ENCODE data around the gene COG6.
A peak's percentile ranks its signal among the peaks of the same experiment; 100 is the strongest.

COG6 gene

GRCh38 chr13:39665763-39666162 is 10.3 kb downstream of the COG6 start:
- in situ Hi-C loops (cut with HindIII; ENCODE audit: low pct_ligation_motif_present, low sequenced_read_pairs), result no loop called here
- TF ChIP-seq CTCF (IDR thresholded peaks at IDR 0.05; ENCODE audit: low read depth, low read length, missing control alignments), result no peak
- Histone ChIP-seq H3K36me3 (replicated peaks) (peaks cover 10% of the 10 kb centered on the region), H3K27ac (no peak overlapping the region), H3K27me3 (replicated peaks) (no peaks in the 10 kb centered on the region), H3K4me3 (ENCODE audit: low read depth, low read length) (no peak overlapping the region)
- DNase-seq, result no peak

DNA sequence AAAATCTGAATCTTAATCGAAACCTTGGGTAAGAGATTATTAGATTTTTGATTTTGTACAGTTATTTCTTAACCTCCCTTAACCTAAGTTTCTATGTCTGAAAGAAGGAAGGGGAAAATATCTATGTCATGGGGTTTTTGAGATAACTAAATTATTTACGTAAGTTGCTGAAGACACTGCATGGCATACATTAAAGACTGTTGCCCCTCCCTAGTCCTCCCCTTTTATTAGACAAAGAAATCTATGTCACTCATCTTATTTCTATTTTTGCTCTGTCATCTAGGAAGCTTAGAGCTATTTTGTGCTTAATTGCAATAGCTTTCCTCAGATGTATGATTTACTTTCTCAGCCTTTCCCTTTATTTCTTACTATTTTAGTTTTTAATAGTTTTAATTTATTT is 15.0 kb downstream of the COG6 start:
- in situ Hi-C loops (cut with HindIII; ENCODE audit: low pct_ligation_motif_present, low sequenced_read_pairs), result no loop called here
- Histone ChIP-seq H3K27ac (no peak overlapping the region), H3K27me3 (replicated peaks) (no peaks in the 10 kb centered on the region), H3K36me3 (replicated peaks) (peaks cover 7% of the 10 kb centered on the region), H3K4me3 (ENCODE audit: low read depth, low read length) (no peak overlapping the region)
- no peak for TF ChIP-seq CTCF (IDR thresholded peaks at IDR 0.05; ENCODE audit: low read depth, low read length, missing control alignments)
- no peak for DNase-seq

DNA sequence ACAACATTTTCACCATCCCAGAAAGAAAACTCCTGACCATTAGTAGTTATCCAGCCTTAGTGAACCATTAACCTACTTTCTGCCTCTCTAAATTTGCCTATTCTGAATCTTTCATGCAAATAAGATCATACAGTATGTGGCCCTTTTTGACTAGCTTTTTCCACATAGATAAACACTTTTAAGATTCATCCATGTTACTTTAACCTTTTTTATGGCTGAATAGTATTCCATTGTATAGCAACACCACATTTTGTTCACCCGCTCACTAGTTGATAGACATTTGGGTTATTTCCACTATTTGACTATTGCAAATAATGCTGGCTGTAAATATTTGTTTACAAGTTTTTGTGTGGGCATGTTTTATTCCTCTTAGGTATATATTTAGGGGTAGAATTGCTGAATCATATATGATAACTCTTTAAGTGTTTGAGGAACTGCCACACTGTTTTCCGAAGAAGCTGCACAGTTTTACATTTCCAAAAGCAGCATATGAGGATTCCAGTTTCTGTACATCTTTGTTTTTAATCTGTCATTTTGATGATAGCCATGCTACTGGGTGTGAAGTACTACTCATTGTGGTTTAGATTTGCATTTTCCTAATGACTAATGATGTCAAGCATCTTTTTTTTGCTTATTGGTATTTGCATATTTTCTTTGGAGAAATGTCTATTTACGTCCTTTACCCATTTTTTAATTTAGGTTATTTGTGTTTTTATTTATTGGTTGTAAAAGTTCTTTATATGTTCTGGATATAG is 17.1 kb downstream of the COG6 start:
- peaks cover 2% of the 10 kb centered on the region for H3K36me3 ChIP-seq (replicated peaks)
- in situ Hi-C loops (cut with HindIII; ENCODE audit: low pct_ligation_motif_present, low sequenced_read_pairs), result no loop called here
- no peak overlapping the region for H3K27ac ChIP-seq
- no peaks in the 10 kb centered on the region for H3K27me3 ChIP-seq (replicated peaks)
- TF ChIP-seq CTCF (IDR thresholded peaks at IDR 0.05; ENCODE audit: low read depth, low read length, missing control alignments), result no peak
- no peak overlapping the region for H3K4me3 ChIP-seq (ENCODE audit: low read depth, low read length)
- DNase-seq, result no peak

- in situ Hi-C loops (cut with HindIII; ENCODE audit: low pct_ligation_motif_present, low sequenced_read_pairs), result no loop called here
- Histone ChIP-seq H3K27ac (no peak overlapping the region), H3K27me3 (replicated peaks) (no peaks in the 10 kb centered on the region), H3K36me3 (replicated peaks) (peaks cover 12% of the 10 kb centered on the region), H3K4me3 (ENCODE audit: low read depth, low read length) (no peak overlapping the region)
- DNase-seq, result no peak
- TF ChIP-seq CTCF (IDR thresholded peaks at IDR 0.05; ENCODE audit: low read depth, low read length, missing control alignments), result no peak
Measured at GRCh38 chr13:39675904-39676303, 20.4 kb downstream of the COG6 start.

- peak; percentile 23 for TF ChIP-seq CTCF (IDR thresholded peaks at IDR 0.05; ENCODE audit: low read depth, low read length, missing control alignments)
- peak; percentile 35 for DNase-seq
- Histone ChIP-seq H3K27me3 (replicated peaks) (no peaks in the 10 kb centered on the region), H3K4me3 (ENCODE audit: low read depth, low read length) (no peak overlapping the region), H3K36me3 (replicated peaks) (peaks cover 12% of the 10 kb centered on the region), H3K27ac (no peak overlapping the region)
- in situ Hi-C loops (cut with HindIII; ENCODE audit: low pct_ligation_motif_present, low sequenced_read_pairs), result no loop called here
Measured at GRCh38 chr13:39676315-39676876, 20.9 kb downstream of the COG6 start.
